Lung (tissue), 12 donors: Measurements from ENCODE around the gene RELA. TPM values are rescaled to one million over a fixed set of nuclear protein-coding genes. Genes with fewer than 3 reads are reported as not detected.

ENCODE experiments used
- ATAC-seq: fragments of 200-7000 bp; cut with Tn5 transposase; one replicate; pipeline ENCODE4 v1.9.1; 2020; ENCODE audit warnings: moderate number of reproducible peaks; ENCODE audit not compliant: insufficient read depth, low FRiP score
- DNase-seq, 3 donors: peaks; one replicate each; pipeline ENCODE4 v3.0.0-alpha.2; 2013 to 2017
- H3K27ac ChIP-seq, 2 donors: one replicate each; pipeline ENCODE4 v1.5.1; 2013; ENCODE audit warnings: mild to moderate bottlenecking in 2 of 2, moderate library complexity in 2 of 2, control low read depth in 1 of 2, inconsistent platforms in 1 of 2, low read depth in 1 of 2, low read length in 1 of 2
- H3K27me3 ChIP-seq, 3 donors: one replicate each; pipeline ENCODE4 v1.5.1; 2013; ENCODE audit warnings: low read length in 2 of 3; ENCODE audit not compliant: control insufficient read depth in 3 of 3, insufficient read depth in 3 of 3
- H3K36me3 ChIP-seq, 4 donors: one replicate each; pipeline ENCODE4 v1.5.1; 2013; ENCODE audit warnings: low read length in 4 of 4, mild to moderate bottlenecking in 1 of 4, moderate library complexity in 1 of 4; ENCODE audit not compliant: control insufficient read depth in 4 of 4, insufficient read depth in 4 of 4
- H3K4me1 ChIP-seq, 5 donors: one replicate each; pipeline ENCODE4 v1.5.1; 2013; ENCODE audit warnings: low read length in 5 of 5, mild to moderate bottlenecking in 2 of 5, moderate library complexity in 1 of 5; ENCODE audit not compliant: control insufficient read depth in 5 of 5, insufficient read depth in 5 of 5
- H3K4me3 ChIP-seq: one replicate; pipeline ENCODE4 v1.5.1; 2013; ENCODE audit warnings: mild to moderate bottlenecking, control low read depth, moderate library complexity
- H3K9ac ChIP-seq, 2 donors: one replicate each; pipeline ENCODE4 v1.5.1; 2013; ENCODE audit warnings: low read length in 2 of 2, control low read depth in 1 of 2; ENCODE audit not compliant: insufficient read depth in 1 of 2
- H3K9me3 ChIP-seq, 4 donors: one replicate each; pipeline ENCODE4 v1.5.1; 2013; ENCODE audit warnings: low read length in 3 of 4, mild to moderate bottlenecking in 1 of 4, moderate library complexity in 1 of 4; ENCODE audit not compliant: control insufficient read depth in 4 of 4, insufficient read depth in 3 of 4
- WGBS, 2 donors: extraction: QIAGEN DNeasy Blood & Tissue Kit; methylation state at CpG; one replicate each; pipeline ENCODE4 v1.1.7; 2013; 5-methylcytosine and 5-hydroxymethylcytosine counted together
- polyA plus RNA-seq, 2 donors: library from polyadenylated mRNA; stranded (reverse); fragments of 200-250 nt; gene quantifications; one replicate each; pipeline ENCODE4 v1.2.1, GENCODE V29; 2013
- total RNA-seq, 2 donors: library from RNA; depleted of rRNA in 1 of 2; stranded (reverse); fragments of >200 nt in 1 of 2; gene quantifications; one replicate each; pipeline ENCODE4 v1.2.1, GENCODE V29; 2014 to 2021
- TF ChIP-seq, protein P1 (sequence below): IDR thresholded peaks from 2 replicates; pipeline ENCODE4 v1.5.1; 2012; ENCODE audit warnings: mild to moderate bottlenecking; ENCODE audit errors: control extremely low read depth, extremely low read depth
- donor health status: control.
- donor health status: control.
- donor health status: Bipolar disorder and iron deficiency.
- donor health status: healthy.
- donor health status: DM: yes; HTN: yes; CAD: no.

Gene RELA
- total and polyA plus RNA-seq, 4 donors, result 34.8 to 72.6 (median 58.0) TPM

DNA sequence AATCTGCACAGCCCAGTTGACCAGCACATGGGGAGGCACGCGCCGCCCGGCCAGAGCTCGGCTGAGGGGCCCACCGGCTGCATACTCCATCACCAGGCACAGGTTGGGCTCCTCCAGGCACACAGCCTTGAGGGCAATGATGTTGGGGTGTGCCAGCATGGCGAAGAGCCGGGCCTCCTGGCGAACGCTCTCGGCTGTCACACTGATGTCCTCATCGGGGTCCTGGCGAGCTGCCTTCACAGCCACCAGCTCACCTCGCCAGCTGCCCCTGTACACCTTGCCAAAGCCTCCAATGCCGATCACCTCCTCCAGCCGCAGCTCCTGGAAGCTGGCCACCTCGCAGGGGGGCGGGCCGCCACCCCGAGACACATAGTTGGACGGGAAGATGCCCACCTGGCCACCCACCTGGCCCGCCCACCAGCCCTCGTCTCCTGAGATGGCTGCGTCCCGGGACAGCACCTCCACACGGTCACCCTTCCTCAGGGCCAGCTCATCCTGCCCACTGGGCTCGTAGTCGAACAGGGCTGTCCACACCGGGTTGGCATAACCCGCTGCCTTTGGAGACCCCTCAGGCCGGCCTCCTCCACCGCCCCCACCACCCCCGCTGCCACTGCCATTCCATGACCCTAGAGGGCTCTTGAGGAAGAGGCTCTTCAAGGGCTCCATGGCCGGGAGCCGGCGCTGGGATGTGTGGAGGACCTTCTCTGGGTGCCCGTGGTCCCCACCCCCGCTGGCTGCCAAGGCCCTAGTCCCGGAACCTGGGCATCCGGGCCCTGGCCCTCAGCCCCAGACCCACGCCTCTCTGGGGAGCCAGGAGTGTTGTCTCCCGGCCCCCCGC is 49.4 kb downstream of the RELA start:
- H3K27ac ChIP-seq, result peak overlapping the region; percentile 94 to 97
- peaks cover 0 to 36% (median 5%) of the 10 kb centered on the region in 4 donors for H3K36me3 ChIP-seq
- TF ChIP-seq, protein P1, sequence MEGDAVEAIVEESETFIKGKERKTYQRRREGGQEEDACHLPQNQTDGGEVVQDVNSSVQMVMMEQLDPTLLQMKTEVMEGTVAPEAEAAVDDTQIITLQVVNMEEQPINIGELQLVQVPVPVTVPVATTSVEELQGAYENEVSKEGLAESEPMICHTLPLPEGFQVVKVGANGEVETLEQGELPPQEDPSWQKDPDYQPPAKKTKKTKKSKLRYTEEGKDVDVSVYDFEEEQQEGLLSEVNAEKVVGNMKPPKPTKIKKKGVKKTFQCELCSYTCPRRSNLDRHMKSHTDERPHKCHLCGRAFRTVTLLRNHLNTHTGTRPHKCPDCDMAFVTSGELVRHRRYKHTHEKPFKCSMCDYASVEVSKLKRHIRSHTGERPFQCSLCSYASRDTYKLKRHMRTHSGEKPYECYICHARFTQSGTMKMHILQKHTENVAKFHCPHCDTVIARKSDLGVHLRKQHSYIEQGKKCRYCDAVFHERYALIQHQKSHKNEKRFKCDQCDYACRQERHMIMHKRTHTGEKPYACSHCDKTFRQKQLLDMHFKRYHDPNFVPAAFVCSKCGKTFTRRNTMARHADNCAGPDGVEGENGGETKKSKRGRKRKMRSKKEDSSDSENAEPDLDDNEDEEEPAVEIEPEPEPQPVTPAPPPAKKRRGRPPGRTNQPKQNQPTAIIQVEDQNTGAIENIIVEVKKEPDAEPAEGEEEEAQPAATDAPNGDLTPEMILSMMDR, result no peak
- ATAC-seq (no peak), DNase-seq (peak in 2 of 3 donors; percentile 26 to 42)
- WGBS, 2 donors, result 13 to 15% methylated on average over 41 to 43 of the region's 43 CpGs
- peak overlapping the region; percentile 63 to 90 for H3K9ac ChIP-seq
- H3K9me3 ChIP-seq, result no peaks in the 10 kb centered on the region
- H3K4me1 ChIP-seq, result peaks cover 0 to 43% (median 11%) of the 10 kb centered on the region in 5 donors
- no peaks in the 10 kb centered on the region for H3K27me3 ChIP-seq
- peak overlapping the region; percentile 69 for H3K4me3 ChIP-seq

DNA sequence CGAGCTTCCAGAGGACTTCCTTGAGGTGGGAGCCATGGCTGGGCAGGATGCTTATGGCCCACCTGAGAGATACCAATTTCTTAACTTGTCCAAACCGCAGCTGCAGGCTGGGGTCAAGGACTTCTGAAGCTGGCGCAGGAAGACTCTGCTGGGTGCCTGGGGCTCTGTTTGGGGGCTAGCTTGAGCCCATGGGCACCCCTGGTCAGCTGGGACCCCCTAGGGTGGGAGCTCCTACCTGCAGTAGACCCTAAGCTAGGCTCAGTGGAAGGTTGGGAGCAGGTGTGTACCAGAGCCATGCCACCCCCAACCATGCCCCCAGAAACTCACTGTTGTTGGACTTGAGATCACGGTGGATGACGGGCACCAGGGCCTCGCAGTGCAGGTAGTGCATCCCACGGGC is 50.0 kb downstream of the RELA start:
- TF ChIP-seq, protein P1, result no peak
- no peaks in the 10 kb centered on the region for H3K9me3 ChIP-seq
- peaks cover 0 to 37% (median 8%) of the 10 kb centered on the region in 4 donors for H3K36me3 ChIP-seq
- no peak overlapping the region for H3K9ac ChIP-seq
- H3K4me1 ChIP-seq, result peaks cover 2 to 45% (median 11%) of the 10 kb centered on the region in 5 donors
- WGBS, 2 donors, result 45% methylated on average over 7 of the region's 7 CpGs
- H3K27me3 ChIP-seq, result no peaks in the 10 kb centered on the region
- peak overlapping the region; percentile 94 to 97 for H3K27ac ChIP-seq
- DNase-seq, result no peak
- H3K4me3 ChIP-seq, result peak overlapping the region; percentile 69
- ATAC-seq, result no peak

DNA sequence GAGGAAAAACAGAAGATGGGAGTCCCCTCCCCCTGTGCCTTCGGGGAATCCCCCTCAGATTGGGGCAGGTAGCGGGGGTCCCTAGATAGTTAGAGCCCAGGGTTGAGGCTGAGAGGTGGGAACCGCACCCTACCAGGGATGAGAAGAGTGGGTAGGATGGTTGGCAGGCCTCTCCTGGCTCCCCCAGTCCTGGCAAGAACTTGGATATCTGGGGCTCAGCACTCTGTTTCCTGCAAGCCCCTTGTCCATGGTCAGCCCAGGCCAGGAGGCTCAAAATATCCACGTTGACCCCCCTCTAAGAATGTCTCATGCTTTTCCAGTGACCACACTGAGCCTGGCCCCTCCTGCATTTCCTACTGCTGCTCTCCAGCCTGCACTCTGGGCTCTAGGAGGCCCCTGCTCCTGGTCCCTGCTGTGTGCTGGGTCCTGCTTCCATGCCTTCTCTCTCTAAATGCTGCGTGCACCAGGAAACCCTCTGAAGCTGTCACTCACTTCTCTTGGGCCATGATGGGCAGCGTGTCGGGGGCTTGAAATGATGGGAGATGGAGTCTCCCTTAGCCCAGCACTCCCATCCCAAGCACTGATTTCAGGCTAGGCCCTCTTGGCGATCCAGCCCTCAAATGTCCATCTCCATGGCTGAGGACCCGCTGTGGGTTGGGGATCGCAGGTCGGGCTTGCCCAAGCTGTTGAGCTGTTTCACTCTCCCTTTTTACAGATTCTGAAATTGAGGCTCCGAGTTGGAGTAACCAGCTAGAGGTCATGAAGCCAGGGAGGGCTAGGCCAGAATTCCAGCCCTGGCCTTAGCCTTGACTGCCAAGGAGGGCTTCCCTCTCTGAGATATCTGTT is 50.7 kb downstream of the RELA start:
- Histone ChIP-seq H3K27ac (peak overlapping the region; percentile 94 to 97), H3K4me3 (peak overlapping the region; percentile 7), H3K9me3 (no peaks in the 10 kb centered on the region), H3K36me3 (peaks cover 0 to 38% (median 8%) of the 10 kb centered on the region in 4 donors), H3K27me3 (no peaks in the 10 kb centered on the region), H3K4me1 (peaks cover 4 to 50% (median 10%) of the 10 kb centered on the region in 5 donors), H3K9ac (no peak overlapping the region)
- DNase-seq (peak in 1 of 3 donors; percentile 23), ATAC-seq (no peak)
- TF ChIP-seq, protein P1, result no peak
- 41 to 54% methylated on average over 12 of the region's 12 CpGs for WGBS, 2 donors
